KMS-11 (cell line): ENCODE data around the gene ARPC4.

Experiments used
- H2AFZ ChIP-seq: fragments of 200-600 bp; sonication (generic); 2 replicates; pipeline ENCODE4 v1.6.1; 2016; ENCODE audit warnings: antibody characterized with exemption, mixed run types, low read depth
- H3K27ac ChIP-seq: fragments of 200-600 bp; sonication (generic); 2 replicates; pipeline ENCODE4 v1.6.1; 2016; ENCODE audit warnings: mild to moderate bottlenecking, mixed run types
- H3K27me3 ChIP-seq: fragments of 200-600 bp; sonication (generic); 2 replicates; pipeline ENCODE4 v1.6.1; 2017; ENCODE audit warnings: mild to moderate bottlenecking, low read depth, mixed run types, moderate library complexity; ENCODE audit not compliant: insufficient read depth
- H3K36me3 ChIP-seq: fragments of 200-600 bp; sonication (generic); 2 replicates; pipeline ENCODE4 v1.6.1; 2017; ENCODE audit warnings: mild to moderate bottlenecking, mixed run types; ENCODE audit not compliant: insufficient read depth
- H3K4me1 ChIP-seq: fragments of 200-600 bp; sonication (generic); 2 replicates; pipeline ENCODE4 v1.6.1; 2016; ENCODE audit warnings: mild to moderate bottlenecking, low read depth, mixed run types; ENCODE audit not compliant: poor library complexity, severe bottlenecking
- H3K4me2 ChIP-seq: fragments of 200-600 bp; sonication (generic); 2 replicates; pipeline ENCODE4 v1.7.0; 2016; ENCODE audit warnings: mild to moderate bottlenecking, mixed run types
- H3K4me3 ChIP-seq: fragments of 200-600 bp; sonication (generic); IDR thresholded peaks from 2 replicates; pipeline ENCODE4 v1.6.1; 2017; ENCODE audit warnings: low read depth, low read length, mixed read lengths; ENCODE audit not compliant: insufficient read depth
- H3K79me2 ChIP-seq: fragments of 200-600 bp; sonication (generic); 2 replicates; pipeline ENCODE4 v1.6.1; 2016; ENCODE audit warnings: low read depth, mixed run types; ENCODE audit not compliant: insufficient read depth
- H3K9ac ChIP-seq: fragments of 200-600 bp; sonication (generic); 2 replicates; pipeline ENCODE4 v1.6.1; 2016; ENCODE audit warnings: mild to moderate bottlenecking, mixed run types
- H4K20me1 ChIP-seq: fragments of 200-600 bp; sonication (generic); 2 replicates; pipeline ENCODE4 v1.6.1; 2016; ENCODE audit warnings: mild to moderate bottlenecking, mixed run types; ENCODE audit not compliant: insufficient read depth
- TF ChIP-seq, protein P1 (sequence below): fragments of 200-600 bp; sonication (generic); conservative IDR thresholded peaks from 2 replicates; pipeline ENCODE4 v1.6.1; 2017; ENCODE audit warnings: low read depth, mild to moderate bottlenecking, antibody characterized with exemption, low read length, moderate library complexity, mixed read lengths

Gene ARPC4

GRCh38 chr3:9780910-9781309 is 12.0 kb upstream of the ARPC4 start:
- no peak overlapping the region for H3K4me2 ChIP-seq

GRCh38 chr3:9781551-9781950 is 11.3 kb upstream of the ARPC4 start:
- TF ChIP-seq, protein P1, sequence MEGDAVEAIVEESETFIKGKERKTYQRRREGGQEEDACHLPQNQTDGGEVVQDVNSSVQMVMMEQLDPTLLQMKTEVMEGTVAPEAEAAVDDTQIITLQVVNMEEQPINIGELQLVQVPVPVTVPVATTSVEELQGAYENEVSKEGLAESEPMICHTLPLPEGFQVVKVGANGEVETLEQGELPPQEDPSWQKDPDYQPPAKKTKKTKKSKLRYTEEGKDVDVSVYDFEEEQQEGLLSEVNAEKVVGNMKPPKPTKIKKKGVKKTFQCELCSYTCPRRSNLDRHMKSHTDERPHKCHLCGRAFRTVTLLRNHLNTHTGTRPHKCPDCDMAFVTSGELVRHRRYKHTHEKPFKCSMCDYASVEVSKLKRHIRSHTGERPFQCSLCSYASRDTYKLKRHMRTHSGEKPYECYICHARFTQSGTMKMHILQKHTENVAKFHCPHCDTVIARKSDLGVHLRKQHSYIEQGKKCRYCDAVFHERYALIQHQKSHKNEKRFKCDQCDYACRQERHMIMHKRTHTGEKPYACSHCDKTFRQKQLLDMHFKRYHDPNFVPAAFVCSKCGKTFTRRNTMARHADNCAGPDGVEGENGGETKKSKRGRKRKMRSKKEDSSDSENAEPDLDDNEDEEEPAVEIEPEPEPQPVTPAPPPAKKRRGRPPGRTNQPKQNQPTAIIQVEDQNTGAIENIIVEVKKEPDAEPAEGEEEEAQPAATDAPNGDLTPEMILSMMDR, result no peak
- Histone ChIP-seq H2AFZ (no peak overlapping the region), H3K79me2 (no peaks in the 10 kb centered on the region), H3K4me1 (peaks cover 20% of the 10 kb centered on the region), H3K27ac (no peak overlapping the region), H3K4me2 (no peak overlapping the region), H3K27me3 (no peaks in the 10 kb centered on the region), H3K36me3 (no peaks in the 10 kb centered on the region), H3K9ac (no peak overlapping the region), H3K4me3 (no peak overlapping the region), H4K20me1 (no peaks in the 10 kb centered on the region)

More at GRCh38 chr3:9780910-9781309, 12.0 kb upstream of the ARPC4 start:
- TF ChIP-seq, protein P1, result no peak
- Histone ChIP-seq H3K27me3 (no peaks in the 10 kb centered on the region), H3K4me3 (no peak overlapping the region), H3K36me3 (no peaks in the 10 kb centered on the region), H4K20me1 (no peaks in the 10 kb centered on the region), H3K79me2 (no peaks in the 10 kb centered on the region), H2AFZ (no peak overlapping the region), H3K27ac (no peak overlapping the region), H3K4me1 (peaks cover 20% of the 10 kb centered on the region), H3K9ac (no peak overlapping the region)

DNA sequence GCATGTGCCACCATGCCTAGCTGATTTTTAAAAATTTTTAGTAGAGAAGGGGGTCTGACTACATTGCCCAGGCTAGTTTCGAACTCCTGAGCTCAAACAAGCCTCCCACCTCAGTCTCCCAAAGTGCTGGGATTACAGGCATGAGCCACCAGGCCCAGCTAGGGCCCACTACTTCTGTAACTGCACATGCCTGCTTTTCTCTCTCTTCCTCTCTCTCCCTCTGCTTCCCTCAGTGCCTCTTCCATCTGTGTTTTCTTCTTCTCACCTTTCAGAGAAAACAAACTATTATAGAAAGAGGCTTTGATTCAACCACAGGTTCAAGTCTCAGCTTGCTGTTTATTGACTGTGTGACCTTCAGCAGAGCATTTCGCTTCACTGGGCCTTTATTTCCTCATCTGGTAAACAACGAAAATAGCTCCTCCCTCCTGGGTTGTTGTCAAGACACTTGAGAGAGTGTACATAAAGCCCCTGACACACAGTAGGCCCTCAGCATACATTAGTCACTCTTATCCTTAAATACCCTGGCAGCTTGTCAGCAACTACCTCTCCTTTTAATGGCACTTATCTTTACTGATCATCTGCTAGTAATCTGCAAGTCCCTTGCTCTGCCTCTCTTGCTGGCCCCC is 10.8 kb upstream of the ARPC4 start:
- H3K4me2 ChIP-seq, result no peak overlapping the region
- no peaks in the 10 kb centered on the region for H4K20me1 ChIP-seq
- H3K36me3 ChIP-seq, result no peaks in the 10 kb centered on the region
- no peaks in the 10 kb centered on the region for H3K27me3 ChIP-seq
- peaks cover 20% of the 10 kb centered on the region for H3K4me1 ChIP-seq
- no peak overlapping the region for H2AFZ ChIP-seq
- TF ChIP-seq, protein P1, result no peak
- no peak overlapping the region for H3K9ac ChIP-seq
- no peak overlapping the region for H3K4me3 ChIP-seq
- H3K27ac ChIP-seq, result no peak overlapping the region
- no peaks in the 10 kb centered on the region for H3K79me2 ChIP-seq

- Histone ChIP-seq H2AFZ (no peak overlapping the region), H3K4me3 (no peak overlapping the region), H3K27ac (no peak overlapping the region), H3K79me2 (no peaks in the 10 kb centered on the region), H3K4me1 (peaks cover 20% of the 10 kb centered on the region), H4K20me1 (no peaks in the 10 kb centered on the region), H3K27me3 (no peaks in the 10 kb centered on the region), H3K36me3 (no peaks in the 10 kb centered on the region), H3K9ac (no peak overlapping the region), H3K4me2 (no peak overlapping the region)
- TF ChIP-seq, protein P1, result no peak
Observed at GRCh38 chr3:9782770-9783169, 10.1 kb upstream of the ARPC4 start.
